Measurements from ENCODE around the gene MRTO4.

- TF ChIP-seq CTCF (IDR thresholded peaks at IDR 0.05) = no peak
- no peak for TF ChIP-seq POLR2A (IDR thresholded peaks at IDR 0.05)
Measured at GRCh38 chr1:19229828-19230325, 21.7 kb upstream of the MRTO4 start.
